Activated B cell treated with CpG ODN at 0.5 μM for 24 hours (primary cell): ENCODE data around the gene SDHB. TPM values are rescaled to one million over a fixed set of nuclear protein-coding genes. Genes with fewer than 3 reads are reported as not detected.

Experiments
- ATAC-seq: fragments of 200-7000 bp; cut with Tn5 transposase; one replicate; pipeline ENCODE4 v1.10.0; 2021; ENCODE audit warnings: low read depth, mild to moderate bottlenecking, moderate library complexity
- CTCF ChIA-PET: fragments of 350-600 bp; sonication (Branson Sonifier 250); formaldehyde crosslinking; loops from one replicate; lab custom pipeline; 2021; ENCODE audit warnings: antibody characterized with exemption; lab: Charles Lee
- POLR2A ChIA-PET: fragments of 350-600 bp; sonication (Branson Sonifier 250); formaldehyde crosslinking; loops from one replicate; lab custom pipeline; 2021; ENCODE audit warnings: antibody characterized with exemption; lab: Charles Lee
- DNase-seq: peaks from one replicate; pipeline ENCODE4 v3.0.0; 2022
- H3K27ac Mint-ChIP-seq: one replicate; pipeline ENCODE4 v1.8.0; 2020; ENCODE audit warnings: mixed read lengths
- H3K27me3 Mint-ChIP-seq: one replicate; pipeline ENCODE4 v1.8.0; 2021; ENCODE audit warnings: mixed read lengths
- H3K36me3 Mint-ChIP-seq: one replicate; pipeline ENCODE4 v1.8.0; 2021; ENCODE audit warnings: low read depth, mixed read lengths
- H3K4me1 Mint-ChIP-seq: one replicate; pipeline ENCODE4 v1.8.0; 2021; ENCODE audit warnings: mixed read lengths
- H3K4me3 Mint-ChIP-seq: one replicate; pipeline ENCODE4 v1.8.0; 2020; ENCODE audit warnings: mild to moderate bottlenecking, mixed read lengths
- H3K9me3 Mint-ChIP-seq: one replicate; pipeline ENCODE4 v1.8.0; 2020; ENCODE audit warnings: mixed read lengths
- CTCF ChIP-seq: fragments of 200-600 bp; IDR thresholded peaks from one replicate; pipeline ENCODE4 v1.8.0; 2022; ENCODE audit warnings: antibody characterized with exemption, mild to moderate bottlenecking
- intact Hi-C: fragments of 100-400 bp; cut with micrococcal nuclease; formaldehyde crosslinking; loops from one replicate; pipeline ENCODE4 v1.15.1; 2024
- total RNA-seq: library from RNA; stranded (reverse); gene quantifications from 2 replicates; pipeline ENCODE4 v1.2.3, GENCODE V29; 2022

The SDHB gene
- 70.7 and 78.3 TPM in 2 replicates for total RNA-seq

- H3K27me3 Mint-ChIP-seq = peaks cover 6% of the 10 kb centered on the region
- no peaks in the 10 kb centered on the region for H3K9me3 Mint-ChIP-seq
- peaks cover 23% of the 10 kb centered on the region for H3K36me3 Mint-ChIP-seq
- H3K27ac Mint-ChIP-seq = peak within 1 kb of the TSS; percentile 94
- peak; percentile 100 for DNase-seq
- CTCF ChIA-PET = no interaction called here
- ATAC-seq = peak; percentile 98
- peaks cover 25% of the 10 kb centered on the region for H3K4me1 Mint-ChIP-seq
- H3K4me3 Mint-ChIP-seq = peak within 1 kb of the TSS; percentile 99
- intact Hi-C loops = loop anchor here (1.0 to 10.0 kb wide), 5 partner anchors 42 to 1529 kb away; partner anchors contain the start of genes CASP9, DNAJC16, PADI2 and SZRD1
- POLR2A ChIA-PET = interaction anchor here (0.6 to 0.7 kb wide), 4 partner anchors 101 to 1220 kb away, joined by 3 to 5 read pairs (median 4); no protein-coding TSS in a partner anchor
- no peak for TF ChIP-seq CTCF
Measured at GRCh38 chr1:17053685-17054410, at the start of gene SDHB. Gene SDHB (minus strand): TSS chr1:17054032. CDS start chr1:17054019, 13 bp downstream.

- ChIA-PET CTCF (no interaction called here), POLR2A (no interaction called here)
- intact Hi-C loops = no loop called here
- TF ChIP-seq CTCF = no peak
- Mint-ChIP-seq H3K9me3 (no peaks in the 10 kb centered on the region), H3K4me3 (no peak overlapping the region), H3K36me3 (no peaks in the 10 kb centered on the region), H3K27me3 (no peaks in the 10 kb centered on the region), H3K4me1 (no peaks in the 10 kb centered on the region), H3K27ac (no peak overlapping the region)
- no peak for ATAC-seq
- DNase-seq = no peak
Measured at GRCh38 chr1:17102232-17102631, 48.4 kb upstream of the SDHB start.

- Mint-ChIP-seq H3K4me3 (no peak overlapping the region), H3K4me1 (no peaks in the 10 kb centered on the region), H3K27ac (no peak overlapping the region), H3K27me3 (no peaks in the 10 kb centered on the region), H3K9me3 (no peaks in the 10 kb centered on the region), H3K36me3 (no peaks in the 10 kb centered on the region)
- no peak for ATAC-seq
- DNase-seq = no peak
- POLR2A ChIA-PET = no interaction called here
- intact Hi-C loops = no loop called here
- no peak for TF ChIP-seq CTCF
- CTCF ChIA-PET = no interaction called here
Measured at GRCh38 chr1:17101261-17101660, 47.4 kb upstream of the SDHB start.

GRCh38 chr1:17099616-17100340 is 45.9 kb upstream of the SDHB start:
- ATAC-seq (no peak), DNase-seq (no peak)
- Mint-ChIP-seq H3K27ac (no peak overlapping the region), H3K27me3 (peaks cover 6% of the 10 kb centered on the region), H3K36me3 (no peaks in the 10 kb centered on the region), H3K4me1 (no peaks in the 10 kb centered on the region), H3K4me3 (no peak overlapping the region), H3K9me3 (no peaks in the 10 kb centered on the region)
- intact Hi-C loops = no loop called here
- POLR2A ChIA-PET = no interaction called here
- TF ChIP-seq CTCF = no peak
- CTCF ChIA-PET = no interaction called here
